Caco-2 (cell line): ENCODE data around the gene ZMYND8. TPM values are rescaled to one million over a fixed set of nuclear protein-coding genes. Genes with fewer than 3 reads are reported as not detected.

Experiments used
- BruUV-seq: library from RNA; stranded (reverse); fragments of 400-500 nt; replicated peaks from 2 replicates; lab custom pipeline; 2021; lab: Mats Ljungman, UMichigan
- CTCF ChIA-PET: fragments of 300-600 bp; sonication (Branson Sonifier 250); formaldehyde crosslinking; loops from one replicate; lab custom pipeline; 2022; ENCODE audit warnings: antibody characterized with exemption; lab: Charles Lee
- POLR2A ChIA-PET: fragments of 300-600 bp; sonication (Branson Sonifier 250); formaldehyde crosslinking; loops from one replicate; lab custom pipeline; 2022; ENCODE audit warnings: antibody characterized with exemption; lab: Charles Lee
- DNase-seq, 2 experiments: peaks; one replicate each; pipeline versions ENCODE4 v3.0.0 to v3.0.0-alpha.2; 2020 to 2022
- H3K27me3 ChIP-seq: replicated peaks from 2 replicates; pipeline ENCODE4 v1.6.0; 2011; ENCODE audit warnings: low read length; ENCODE audit not compliant: control insufficient read depth, insufficient read depth
- H3K36me3 ChIP-seq: 2 replicates; pipeline ENCODE4 v1.5.1; 2011; ENCODE audit warnings: low read length; ENCODE audit not compliant: control insufficient read depth, insufficient read depth
- H3K4me1 ChIP-seq: fragments of 250-450 bp; sonication (Bioruptor Pico); 2 replicates; pipeline ENCODE4 v1.5.1; 2020; ENCODE audit warnings: mild to moderate bottlenecking
- H3K4me3 ChIP-seq: 2 replicates; pipeline ENCODE4 v1.5.1; 2011; ENCODE audit warnings: low read depth, mild to moderate bottlenecking, control low read depth, low read length
- H3K9me3 ChIP-seq: fragments of 250-450 bp; sonication (Bioruptor Pico); 2 replicates; pipeline ENCODE4 v1.5.1; 2020; ENCODE audit warnings: mild to moderate bottlenecking, moderate library complexity
- H3K27ac Mint-ChIP-seq: one replicate; pipeline ENCODE4 v1.8.0; 2022; ENCODE audit warnings: mixed read lengths; ENCODE audit not compliant: unreplicated experiment
- H3K27me3 Mint-ChIP-seq: one replicate; pipeline ENCODE4 v1.8.0; 2022; ENCODE audit warnings: mixed read lengths; ENCODE audit not compliant: insufficient read depth, unreplicated experiment
- H3K36me3 Mint-ChIP-seq: one replicate; pipeline ENCODE4 v1.8.0; 2022; ENCODE audit warnings: mild to moderate bottlenecking, mixed read lengths; ENCODE audit not compliant: insufficient read depth, unreplicated experiment
- H3K4me1 Mint-ChIP-seq: one replicate; pipeline ENCODE4 v1.8.0; 2022; ENCODE audit warnings: low read depth, mixed read lengths; ENCODE audit not compliant: unreplicated experiment
- H3K4me3 Mint-ChIP-seq: one replicate; pipeline ENCODE4 v1.8.0; 2022; ENCODE audit warnings: mild to moderate bottlenecking, moderate library complexity, mixed read lengths; ENCODE audit not compliant: unreplicated experiment
- H3K9me3 Mint-ChIP-seq: one replicate; pipeline ENCODE4 v1.8.0; 2022; ENCODE audit warnings: mixed read lengths; ENCODE audit not compliant: unreplicated experiment
- CTCF ChIP-seq, 2 experiments: fragments of 200-600 bp in 1 of 2; IDR thresholded peaks; 1 replicate in 1 of 2; 2 replicates in 1 of 2; pipeline versions ENCODE4 v1.5.1 to v1.8.0; 2011 to 2022; ENCODE audit warnings: antibody characterized with exemption in 1 of 2, control low read depth in 1 of 2, inconsistent platforms in 1 of 2, low read depth in 1 of 2, low read length in 1 of 2, mild to moderate bottlenecking in 1 of 2, moderate library complexity in 1 of 2; ENCODE audit not compliant: insufficient read depth in 1 of 2, severe bottlenecking in 1 of 2, unreplicated experiment in 1 of 2
- intact Hi-C: fragments of 100-400 bp; cut with micrococcal nuclease; formaldehyde crosslinking; loops from one replicate; pipeline ENCODE4 v1.10.0; 2022; ENCODE audit not compliant: unreplicated experiment
- total RNA-seq: library from RNA; stranded (reverse); gene quantifications from 2 replicates; pipeline ENCODE4 v1.2.3, GENCODE V29; 2022

ZMYND8 gene
- total RNA-seq, 1 experiment from 2014 or later, result 194 TPM

GRCh38 chr20:47348539-47349142 lies 7.9 kb downstream of the ZMYND8 start:
- H3K27ac Mint-ChIP-seq, result no peak overlapping the region
- Histone ChIP-seq H3K4me3 (no peak overlapping the region), H3K27me3 (no peaks in the 10 kb centered on the region), H3K36me3 (peaks cover 6% of the 10 kb centered on the region), H3K9me3 (no peaks in the 10 kb centered on the region), H3K4me1 (peaks cover 53% of the 10 kb centered on the region)
- no TSS peak for BruUV-seq
- H3K9me3 Mint-ChIP-seq, result no peaks in the 10 kb centered on the region
- POLR2A ChIA-PET, result interaction anchor here (4.8 kb wide), 1 partner anchor 9 kb away, joined by 39 read pairs; the partner anchor contains the start of gene ZMYND8
- peaks cover 3% of the 10 kb centered on the region for H3K36me3 Mint-ChIP-seq
- peaks cover 24% of the 10 kb centered on the region for H3K4me1 Mint-ChIP-seq
- H3K4me3 Mint-ChIP-seq, result no peak overlapping the region
- no peak for DNase-seq
- TF ChIP-seq CTCF (IDR thresholded peaks at IDR 0.05; ENCODE audit: insufficient read depth in 1 of 2, low read depth in 1 of 2, low read length in 1 of 2, severe bottlenecking in 1 of 2, unreplicated experiment in 1 of 2), result no peak
- H3K27me3 Mint-ChIP-seq, result no peaks in the 10 kb centered on the region
- intact Hi-C loops, result no loop called here
- CTCF ChIA-PET, result interaction anchor here (2.8 kb wide), 1 partner anchor 35 kb away, joined by 14 read pairs; no protein-coding TSS in a partner anchor

GRCh38 chr20:47347661-47348435 lies 8.7 kb downstream of the ZMYND8 start:
- no TSS peak for BruUV-seq
- no peak for DNase-seq
- Histone ChIP-seq H3K9me3 (no peaks in the 10 kb centered on the region), H3K27me3 (no peaks in the 10 kb centered on the region), H3K4me3 (no peak overlapping the region), H3K4me1 (peaks cover 46% of the 10 kb centered on the region), H3K36me3 (peaks cover 5% of the 10 kb centered on the region)
- Mint-ChIP-seq H3K9me3 (no peaks in the 10 kb centered on the region), H3K4me1 (peaks cover 23% of the 10 kb centered on the region), H3K27me3 (no peaks in the 10 kb centered on the region), H3K27ac (no peak overlapping the region), H3K36me3 (no peaks in the 10 kb centered on the region), H3K4me3 (no peak overlapping the region)
- intact Hi-C loops, result no loop called here
- ChIA-PET POLR2A (interaction anchor here (1.0 to 4.8 kb wide), 2 partner anchors 10 to 26 kb away, joined by 5 to 39 read pairs; partner anchors contain the start of gene ZMYND8), CTCF (interaction anchor here (1.0 to 2.8 kb wide), 3 partner anchors 9 to 36 kb away, joined by 3 to 14 read pairs (median 5); no protein-coding TSS in a partner anchor)
- TF ChIP-seq CTCF (IDR thresholded peaks at IDR 0.05; ENCODE audit: insufficient read depth in 1 of 2, low read depth in 1 of 2, low read length in 1 of 2, severe bottlenecking in 1 of 2, unreplicated experiment in 1 of 2), result no peak

- CTCF ChIA-PET, result interaction anchor here (0.6 kb wide), 1 partner anchor 33 kb away, joined by 3 read pairs; no protein-coding TSS in a partner anchor
- POLR2A ChIA-PET, result interaction anchor here (4.8 kb wide), 1 partner anchor 12 kb away, joined by 39 read pairs; the partner anchor contains the start of gene ZMYND8
- no peaks in the 10 kb centered on the region for H3K9me3 Mint-ChIP-seq
- intact Hi-C loops, result no loop called here
- H3K4me1 ChIP-seq, result peaks cover 41% of the 10 kb centered on the region
- H3K36me3 Mint-ChIP-seq, result no peaks in the 10 kb centered on the region
- no peak overlapping the region for H3K4me3 Mint-ChIP-seq
- no peak for DNase-seq
- no peak overlapping the region for H3K4me3 ChIP-seq
- no peaks in the 10 kb centered on the region for H3K27me3 Mint-ChIP-seq
- no peaks in the 10 kb centered on the region for H3K27me3 ChIP-seq
- H3K27ac Mint-ChIP-seq, result peak overlapping the region; percentile 46
- no TSS peak for BruUV-seq
- no peak for TF ChIP-seq CTCF (IDR thresholded peaks at IDR 0.05; ENCODE audit: insufficient read depth in 1 of 2, low read depth in 1 of 2, low read length in 1 of 2, severe bottlenecking in 1 of 2, unreplicated experiment in 1 of 2)
- H3K4me1 Mint-ChIP-seq, result peaks cover 24% of the 10 kb centered on the region
- peaks cover 4% of the 10 kb centered on the region for H3K36me3 ChIP-seq
- H3K9me3 ChIP-seq, result no peaks in the 10 kb centered on the region
These were observed 10.3 kb downstream of the ZMYND8 start for GRCh38 chr20:47346172-47346571.
